Activated T-helper 1 cell treated with Interleukin-2 at 50 U/mL for 16 hours (primary cell): ENCODE results near the gene RPL36.
"Not testable (repeated sequence)": the region's sequence is repeated elsewhere in the genome, so short reads cannot be mapped to it uniquely, and the experiment has no call there.

Experiments used
- DNase-seq: peaks from one replicate; pipeline ENCODE4 v3.0.0-alpha.2; 2020; ENCODE audit warnings: low read depth

The RPL36 gene

DNA sequence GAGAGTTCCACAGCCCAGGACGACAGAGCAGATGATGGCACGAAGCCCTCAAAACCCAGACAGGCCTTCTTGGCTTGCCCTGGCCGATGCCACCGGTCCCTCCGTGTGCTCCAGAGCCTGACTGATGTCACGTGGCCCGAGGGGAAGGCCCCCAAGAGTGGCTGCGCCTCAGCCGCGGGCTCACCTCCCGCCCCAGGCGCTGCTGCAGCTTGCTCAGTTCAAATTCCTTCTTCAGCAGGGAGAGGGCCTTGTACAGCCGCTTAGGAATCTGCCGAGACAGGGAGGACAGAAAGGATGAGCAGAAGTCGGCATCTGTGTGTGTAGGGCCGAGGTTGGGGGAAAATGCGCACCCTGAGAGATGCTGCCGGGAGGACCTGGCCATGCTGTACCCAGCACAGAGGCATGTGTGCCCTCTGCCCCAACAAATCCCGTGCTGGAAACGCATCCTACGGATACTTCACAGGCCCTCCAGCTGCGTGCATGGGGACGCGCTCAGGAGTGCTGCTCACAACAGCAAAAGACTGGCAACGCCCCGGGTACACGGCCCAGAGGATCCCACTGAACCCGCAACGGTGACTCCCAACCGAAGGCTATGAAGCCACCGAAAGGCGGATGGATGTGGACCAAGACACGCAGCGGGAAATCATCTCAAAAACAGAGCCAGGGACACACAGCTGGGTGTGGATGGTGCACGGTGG, 16.9 kb downstream of the RPL36 start:
- DNase-seq: no peak

DNA sequence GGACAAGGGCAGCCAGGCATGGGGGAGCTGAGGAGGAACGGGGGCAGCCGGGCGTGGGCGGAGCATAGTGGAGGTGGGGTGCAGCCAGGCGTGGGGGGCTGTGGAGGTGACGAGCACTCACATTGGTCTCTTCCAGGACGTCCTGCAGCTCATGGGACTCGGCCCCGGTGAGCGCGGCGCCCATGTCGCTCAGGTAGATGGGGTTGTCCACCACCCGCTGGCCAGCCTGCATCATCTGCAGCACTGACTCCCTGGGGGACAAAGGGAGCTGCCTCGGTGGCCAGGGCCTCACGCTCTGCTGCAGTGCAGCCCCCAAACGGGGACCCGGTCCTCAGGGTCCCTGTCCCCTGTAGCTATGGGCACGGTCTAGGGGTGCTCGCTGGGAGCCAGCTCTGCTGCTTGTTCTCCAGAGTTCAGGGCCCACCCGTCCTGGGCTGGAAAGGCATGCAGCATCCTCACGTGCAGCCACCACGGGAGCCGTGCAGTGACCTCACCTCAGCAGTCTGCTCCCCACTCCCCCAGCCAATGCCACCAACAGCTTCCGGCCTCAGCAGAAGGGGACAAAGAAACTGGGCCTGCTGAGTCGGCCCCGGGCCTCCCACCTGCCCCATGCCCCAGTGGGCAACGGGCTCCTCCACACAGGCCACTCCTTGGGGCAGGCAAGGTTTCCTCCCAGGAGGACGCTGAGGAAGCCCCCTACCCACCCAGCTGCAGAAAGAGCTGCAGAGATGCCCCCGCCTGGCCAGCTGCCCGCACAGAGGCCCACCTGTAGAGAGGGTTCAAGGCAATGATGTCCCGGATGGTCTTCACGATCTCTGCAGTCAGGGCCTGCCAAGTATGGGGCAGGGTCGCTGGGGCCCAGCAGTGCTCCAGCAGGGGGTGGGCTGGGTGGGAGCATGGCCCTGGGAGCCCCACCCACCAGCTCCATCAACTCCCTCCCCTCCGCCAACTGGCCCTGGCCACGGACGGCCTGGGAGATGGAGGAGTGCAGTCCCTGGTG, 17.8 kb downstream of the RPL36 start:
- DNase-seq: no peak

DNA sequence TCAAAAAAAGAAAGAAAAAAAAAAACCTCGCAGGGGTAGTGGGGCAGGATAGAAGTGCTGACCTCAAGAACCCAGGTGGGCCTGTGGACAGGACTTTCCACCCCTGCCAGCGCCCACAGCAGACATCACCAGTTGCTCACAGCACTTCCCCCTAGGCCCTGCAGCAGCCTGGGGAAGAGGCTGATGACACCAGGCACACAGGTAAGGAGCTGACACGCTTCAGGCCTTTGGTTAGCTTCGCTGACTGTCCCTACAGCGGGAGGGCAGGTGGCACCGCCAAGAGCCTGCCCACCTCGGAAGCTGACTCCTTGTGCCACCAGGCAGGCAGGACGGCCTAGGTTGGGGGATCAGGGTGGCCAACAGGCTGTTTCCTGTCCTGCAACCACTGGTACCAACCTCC, 20.9 kb downstream of the RPL36 start:
- no peak for DNase-seq

DNA sequence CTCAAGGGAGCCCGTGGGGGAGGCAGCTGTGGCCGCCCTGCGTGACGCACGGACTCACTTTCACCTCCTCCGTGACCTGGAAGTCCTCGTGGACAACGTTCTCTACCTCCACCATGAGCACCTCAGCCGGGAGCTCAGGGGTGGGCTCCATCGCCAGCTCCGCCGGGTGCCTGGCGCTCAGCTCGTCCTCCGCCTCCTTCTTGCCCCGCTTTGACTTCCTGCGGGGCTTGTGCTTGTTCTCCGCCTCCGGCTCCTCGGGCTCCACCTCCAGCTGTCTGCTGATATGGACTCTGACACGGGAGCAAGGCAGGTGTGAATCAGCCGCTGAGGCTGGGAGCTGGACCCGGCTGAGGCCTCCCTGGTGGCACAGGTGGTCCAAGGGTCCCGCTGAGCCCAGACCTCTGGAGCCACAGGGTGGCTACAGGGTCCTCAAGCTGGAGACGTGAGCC, 21.6 kb downstream of the RPL36 start:
- DNase-seq: no peak

DNA sequence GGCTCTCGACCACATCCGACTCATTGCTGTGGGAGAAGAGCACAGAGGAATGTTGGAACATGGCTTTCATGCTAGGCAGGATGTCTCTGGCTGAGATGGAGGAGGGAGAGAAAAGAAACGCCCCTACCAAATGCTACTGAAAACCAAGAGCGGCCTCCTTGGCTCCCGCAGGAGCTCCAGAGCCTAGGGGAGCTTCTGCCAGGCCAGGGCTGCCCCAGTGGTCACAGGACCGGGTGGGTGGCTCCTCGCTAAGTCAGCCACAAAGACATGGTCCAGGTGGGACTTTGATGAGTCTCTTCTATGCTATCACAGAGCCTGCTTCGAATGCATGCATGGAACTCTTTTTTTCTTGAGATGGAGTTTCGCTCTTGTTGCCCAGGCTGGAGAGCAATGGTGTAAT, 23.1 kb downstream of the RPL36 start:
- DNase-seq: no peak

DNA sequence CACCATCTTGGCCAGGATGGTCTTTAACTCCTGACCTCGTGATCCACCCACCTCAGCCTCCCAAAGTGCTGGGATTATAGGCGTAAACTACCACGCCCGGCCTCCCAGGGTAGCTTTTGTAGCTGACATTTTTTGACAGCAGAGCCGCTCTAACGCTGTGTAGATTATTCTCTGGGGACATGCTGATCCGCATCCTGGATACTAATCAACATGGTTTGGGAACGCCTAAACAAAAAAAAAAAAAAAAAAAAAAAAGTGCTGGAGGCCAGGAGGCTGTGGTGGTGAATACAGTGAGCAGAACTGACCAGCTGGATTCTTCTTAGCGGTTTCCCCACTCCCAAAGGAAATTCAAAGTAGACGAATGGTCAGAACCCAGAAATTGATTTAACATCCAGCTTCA, 24.7 kb downstream of the RPL36 start:
- no peak for DNase-seq

DNA sequence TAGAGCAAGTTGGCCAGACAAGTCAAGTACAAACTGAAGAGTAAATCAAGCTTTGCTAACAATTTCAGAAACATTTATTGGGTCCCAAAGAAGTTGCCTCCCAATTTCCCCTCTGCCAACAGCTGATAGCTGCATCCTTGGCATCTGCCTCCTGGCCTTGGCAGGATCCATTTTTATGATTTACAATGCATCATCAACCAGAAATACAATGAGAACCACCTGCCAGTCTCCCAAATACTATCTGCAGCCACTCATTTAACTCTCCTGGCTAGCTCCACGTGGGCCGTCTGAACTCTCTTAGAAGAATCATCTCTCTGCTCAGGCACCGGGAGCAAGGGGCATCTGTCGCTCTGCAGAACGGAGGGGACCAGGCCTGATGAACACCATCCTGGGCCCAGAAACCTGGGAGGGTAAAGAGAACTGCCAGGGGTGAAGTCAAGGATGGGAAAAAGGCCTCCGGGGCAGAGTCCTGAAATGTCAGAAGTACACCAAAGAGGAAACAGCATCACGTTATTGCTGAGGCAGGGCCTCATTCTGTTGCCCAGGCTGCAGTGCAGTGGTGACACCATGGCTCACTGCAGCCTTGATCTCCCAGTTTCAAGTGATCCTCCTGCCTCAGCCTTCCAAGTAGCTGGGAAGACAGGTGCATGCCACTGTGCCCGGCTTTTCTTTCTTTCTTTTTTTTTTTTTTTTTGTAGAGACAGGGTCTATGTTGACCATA, 27.3 kb downstream of the RPL36 start:
- DNase-seq: no peak

DNA sequence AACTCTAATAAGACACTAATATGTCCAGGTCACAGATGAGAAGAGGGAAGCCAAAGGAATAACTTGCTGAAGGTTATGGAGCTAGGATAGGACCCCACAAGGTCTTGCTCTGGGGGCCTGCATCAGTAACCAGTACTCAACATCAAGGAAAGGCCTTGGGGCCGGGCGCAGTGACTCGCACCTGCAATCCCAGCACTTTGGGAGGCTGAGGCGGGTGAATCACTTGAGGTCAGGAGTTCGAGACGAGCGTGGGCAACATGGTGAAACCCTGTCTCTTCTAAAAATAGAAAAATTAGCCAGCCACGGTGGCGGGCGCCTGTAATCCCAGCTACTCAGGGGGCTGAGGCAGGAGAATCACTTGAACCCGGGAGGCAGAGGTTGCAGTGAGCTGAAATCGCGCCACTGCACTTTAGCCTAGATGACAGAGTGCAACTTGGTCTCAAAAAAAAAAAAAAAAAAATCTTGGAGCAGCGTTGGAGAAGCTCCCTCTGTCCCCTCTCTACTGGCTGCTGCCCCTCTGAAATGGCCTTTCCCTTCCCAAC, 28.0 kb downstream of the RPL36 start:
- DNase-seq: no peak

DNA sequence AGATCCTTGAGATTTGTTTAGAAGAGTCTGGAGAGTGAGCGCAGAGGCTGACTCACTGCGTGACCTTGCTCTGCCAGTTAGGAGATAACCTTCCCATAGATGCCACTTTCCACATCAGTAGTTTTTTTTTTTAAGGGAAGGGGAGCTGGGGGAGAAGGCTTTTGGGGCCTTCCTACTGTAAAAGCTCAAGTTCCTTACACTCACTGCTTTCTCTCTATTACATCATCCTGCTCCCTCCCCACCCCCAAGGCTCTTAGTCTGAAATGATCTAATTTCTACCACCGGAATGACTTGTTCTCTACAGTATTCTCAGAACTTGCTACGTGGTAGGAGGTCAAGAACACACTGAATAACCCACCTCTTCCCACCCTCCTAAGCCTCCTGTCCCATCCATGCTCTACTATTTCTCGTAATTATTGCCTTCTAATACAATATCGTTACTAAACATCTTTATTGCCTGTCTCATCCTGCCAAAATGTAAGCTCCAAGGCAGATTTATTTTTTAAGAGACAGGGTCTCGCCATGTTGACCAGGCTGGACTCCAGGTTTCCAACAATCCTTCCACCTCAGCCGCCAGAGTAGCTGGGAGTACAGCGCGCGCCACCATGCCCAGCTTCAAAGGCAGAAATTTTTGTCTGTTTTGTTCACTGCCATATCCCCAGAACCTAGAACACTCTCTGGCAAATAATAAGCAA, 28.6 kb downstream of the RPL36 start:
- DNase-seq: no peak

DNA sequence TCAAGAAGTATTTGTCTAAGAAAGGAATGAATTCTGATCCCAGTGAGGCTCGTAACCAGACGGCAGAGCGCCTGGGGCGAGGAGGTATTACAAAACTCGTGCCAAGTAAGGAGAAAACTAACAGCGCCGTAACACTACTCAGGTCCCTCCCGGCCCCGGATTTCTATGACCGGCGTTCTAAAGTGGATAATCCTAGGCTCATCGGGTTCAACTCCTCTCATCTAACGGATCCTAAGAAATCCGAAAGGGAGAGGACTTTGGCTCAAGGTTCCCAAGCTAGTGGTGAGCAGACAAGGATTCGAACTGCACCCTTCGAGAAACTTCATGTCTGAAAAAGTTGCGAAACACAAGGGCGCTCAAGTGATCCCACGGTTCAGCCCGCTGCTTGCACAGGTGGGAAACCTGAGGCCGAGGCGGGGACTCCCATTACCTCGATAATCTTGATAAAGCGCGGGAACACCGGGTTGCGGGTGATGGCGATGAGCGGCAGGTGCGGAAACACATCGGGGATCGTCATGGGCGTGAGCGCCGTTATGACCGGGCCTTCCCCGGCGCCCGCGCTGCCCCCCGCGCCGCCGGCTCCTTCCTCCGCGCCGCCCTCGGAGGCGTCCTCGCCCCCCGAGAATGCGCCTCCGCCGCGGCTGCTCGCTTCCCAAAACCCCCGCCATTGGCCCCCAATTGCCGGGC, 29.3 kb downstream of the RPL36 start:
- DNase-seq: no peak

DNA sequence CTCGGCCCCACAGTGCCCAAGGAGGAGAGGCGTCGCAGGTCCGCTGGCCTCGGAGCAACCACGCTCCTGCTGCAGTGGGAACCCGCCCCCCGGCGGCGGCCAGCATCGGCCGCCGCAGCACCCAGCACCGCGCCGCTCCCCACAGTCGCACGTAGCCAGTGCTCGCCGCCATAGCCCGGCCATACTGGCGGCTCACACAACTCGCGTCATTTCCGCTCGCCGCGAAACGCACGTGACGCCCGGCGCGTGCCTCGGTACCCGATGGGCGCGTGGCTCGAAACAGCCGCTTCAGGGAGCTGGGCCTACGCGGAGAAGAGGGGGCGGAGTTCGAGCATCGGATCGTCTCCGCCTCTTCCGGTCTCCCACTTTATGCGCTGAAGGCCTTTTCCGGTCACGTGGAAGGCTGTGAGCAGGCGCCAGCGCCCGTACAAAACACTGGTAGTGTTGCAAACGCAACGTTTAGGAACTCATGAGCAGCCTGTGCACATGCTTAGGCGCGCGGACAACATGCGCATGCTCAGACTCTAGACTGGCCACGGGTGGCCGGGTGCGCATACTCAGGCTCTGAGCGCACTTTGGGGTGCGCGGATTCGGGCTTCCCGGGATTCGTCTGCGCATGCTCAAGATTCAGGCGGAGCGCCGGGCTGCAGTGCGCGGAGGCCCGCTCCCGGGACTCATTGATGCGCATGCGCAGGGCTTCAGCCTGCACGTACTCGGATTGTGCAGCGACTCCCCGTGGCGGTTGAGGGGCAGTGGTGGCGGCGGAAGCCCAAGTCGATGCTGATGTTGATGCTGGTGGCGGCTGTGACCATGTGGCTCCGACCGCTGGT, 30.1 kb downstream of the RPL36 start, which contains the start of the genes CATSPERD and LONP1:
Gene CATSPERD (plus strand): TSS at position 677 of the 830 bp plus-strand sequence. CDS start 101 bp downstream, at position 778.
Gene LONP1 (minus strand): TSS at position 186 of the 830 bp plus-strand sequence. CDS start 14 bp downstream, at position 172.
- peak; percentile 97 for DNase-seq

DNA sequence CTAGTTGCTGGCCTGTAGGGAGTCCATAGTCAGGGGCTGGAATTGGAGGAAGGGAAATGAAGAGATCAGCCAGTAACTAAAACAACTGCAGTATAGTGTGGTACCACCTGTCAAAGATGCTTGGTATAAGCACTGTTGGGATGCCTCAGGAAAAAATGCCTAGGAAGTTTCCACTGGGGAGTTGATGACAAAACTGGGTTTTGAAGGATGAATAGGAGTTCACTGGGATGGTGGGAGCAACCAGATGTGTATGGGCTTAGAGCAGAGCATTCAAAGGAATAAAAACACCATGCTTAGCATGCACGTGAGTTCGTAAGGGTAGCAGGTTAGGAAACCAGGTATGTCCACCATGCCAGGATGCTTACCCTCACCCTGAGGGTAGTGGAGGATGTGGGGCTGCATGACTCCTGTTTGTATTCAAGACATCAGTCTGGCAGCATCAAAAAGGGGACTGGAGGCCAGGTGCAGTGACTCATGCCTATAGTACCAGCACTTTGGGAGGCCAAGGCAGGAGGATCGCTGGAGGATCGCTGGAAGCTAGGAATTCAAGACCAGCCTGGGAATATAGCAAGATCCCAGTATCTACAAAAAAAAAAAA, 37.5 kb downstream of the RPL36 start:
- DNase-seq: no peak

DNA sequence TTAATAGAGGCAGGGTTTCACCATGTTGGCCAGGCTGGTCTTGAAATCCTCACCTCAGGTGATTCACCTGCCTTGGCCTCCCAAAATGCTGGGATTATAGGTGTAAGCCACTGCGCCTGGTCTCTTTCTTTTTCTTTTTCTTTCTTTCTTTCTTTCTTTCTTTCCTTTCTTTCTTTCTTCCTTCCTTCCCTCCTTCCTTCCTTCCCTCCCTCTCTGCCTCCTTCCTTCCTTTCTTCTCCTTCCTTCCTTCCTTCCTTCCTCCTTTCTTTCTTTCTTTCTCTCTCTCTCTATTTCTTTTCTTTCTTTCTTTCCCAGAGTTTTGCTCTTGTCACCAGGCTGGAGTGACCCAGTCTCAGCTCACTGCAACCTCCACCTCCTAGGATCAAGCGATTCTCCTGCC, 43.1 kb downstream of the RPL36 start:
- not testable (repeated sequence) for DNase-seq

DNA sequence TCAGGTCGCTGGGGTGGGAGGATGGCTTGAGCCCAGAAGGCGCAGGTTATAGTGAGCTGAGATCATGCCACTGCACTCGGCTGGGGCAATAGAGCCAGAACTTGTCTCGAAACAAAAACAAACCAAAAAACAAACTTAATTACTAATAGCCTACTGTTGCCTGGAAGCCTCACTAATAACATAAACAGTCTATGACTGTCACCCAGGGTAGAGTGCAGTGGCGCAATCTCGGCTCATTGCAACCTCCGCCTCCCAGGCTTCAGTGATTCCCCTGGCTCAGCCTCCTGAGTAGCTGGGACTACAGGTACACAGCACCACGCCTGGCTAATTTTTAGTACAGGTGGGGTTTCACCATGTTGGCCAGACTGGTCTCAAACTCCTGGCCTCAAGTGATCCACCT, 48.3 kb downstream of the RPL36 start:
- no peak for DNase-seq
